Skin of body (tissue), 3 donors: ENCODE measurements around the gene HSPA9. TPM values are rescaled to one million over a fixed set of nuclear protein-coding genes. Genes with fewer than 3 reads are reported as not detected.
"Not testable (repeated sequence)": the region's sequence is repeated elsewhere in the genome, so short reads cannot be mapped to it uniquely, and the experiment has no call there.

Experiments
- DNase-seq: peaks from one replicate; lab custom pipeline; 2025; lab: John Stamatoyannopoulos, UW
- small RNA-seq: library from RNA; depleted of rRNA; stranded (forward); fragments of <200 nt; gene quantifications from one replicate; pipeline ENCODE3, GENCODE V24; 2014; ENCODE audit warnings: low replicate concordance
- total RNA-seq: library from RNA; depleted of rRNA; stranded (reverse); fragments of >200 nt; gene quantifications from one replicate; pipeline ENCODE4 v1.2.3, GENCODE V29; 2014

Gene HSPA9
- total RNA-seq, 1 donor from 2014 or later = 143 TPM

DNA sequence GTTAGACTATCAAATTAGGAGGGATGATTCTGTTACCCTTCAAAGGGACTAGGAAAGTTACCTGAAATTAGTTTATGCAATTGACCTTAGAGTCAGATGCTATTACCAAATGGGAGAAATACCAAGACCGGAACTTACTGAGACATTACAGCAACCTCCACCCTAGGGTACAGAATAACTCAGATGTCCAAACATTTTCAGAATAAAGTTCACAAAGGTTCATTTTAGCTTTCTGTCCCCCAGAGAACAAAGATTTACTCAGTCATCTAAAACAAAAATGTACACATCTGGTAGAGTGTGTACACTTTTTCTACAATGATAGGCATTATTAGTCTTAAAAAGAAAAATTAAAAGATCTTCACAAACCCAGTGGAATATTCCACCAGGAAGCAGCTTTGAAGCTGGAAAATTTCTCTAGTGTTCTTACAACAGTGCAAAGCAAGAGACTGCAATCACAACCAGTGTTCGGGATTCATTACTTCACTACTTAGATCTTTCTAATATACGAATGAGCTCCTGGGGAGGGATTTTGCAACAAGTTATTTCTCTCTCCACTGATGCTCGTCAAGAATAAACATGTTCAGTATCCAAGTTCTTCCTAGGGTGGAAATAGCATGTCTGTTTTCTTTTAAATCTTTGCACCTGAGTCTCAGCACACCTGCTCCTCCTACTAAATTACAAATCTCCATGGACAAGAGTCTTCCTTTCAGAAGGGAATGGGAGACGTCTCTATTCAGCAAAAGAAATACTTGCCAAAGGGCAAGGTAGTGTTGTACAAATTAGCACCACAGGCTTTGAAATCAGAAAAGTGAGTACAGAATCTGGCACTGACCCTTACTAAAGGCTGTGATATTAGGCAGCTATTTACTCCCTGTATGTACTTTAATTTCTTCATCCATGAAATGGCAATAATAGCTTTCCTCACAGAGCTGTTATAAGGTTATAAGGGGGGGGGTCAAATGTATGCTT is 40.9 kb downstream of the HSPA9 start:
- no peak for DNase-seq

DNA sequence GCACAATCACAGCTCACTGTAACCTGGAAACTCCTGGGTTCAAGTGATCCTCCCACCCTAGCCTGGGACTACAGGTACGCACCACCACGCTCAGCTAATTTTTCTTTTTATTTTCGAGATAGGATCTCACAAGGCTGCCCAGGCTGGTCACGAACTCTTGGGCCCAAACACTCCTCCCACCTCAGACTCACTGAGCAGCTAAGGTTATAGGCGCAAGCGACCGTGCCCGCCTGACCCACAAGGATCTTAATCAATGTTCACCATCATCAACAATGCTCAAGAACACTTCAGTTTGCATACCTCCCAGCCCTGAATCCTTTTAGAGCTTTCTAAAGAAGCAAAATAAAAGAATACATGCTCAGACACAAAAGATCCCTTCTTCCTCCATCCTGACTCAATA is 45.4 kb downstream of the HSPA9 start:
- no peak for DNase-seq

DNA sequence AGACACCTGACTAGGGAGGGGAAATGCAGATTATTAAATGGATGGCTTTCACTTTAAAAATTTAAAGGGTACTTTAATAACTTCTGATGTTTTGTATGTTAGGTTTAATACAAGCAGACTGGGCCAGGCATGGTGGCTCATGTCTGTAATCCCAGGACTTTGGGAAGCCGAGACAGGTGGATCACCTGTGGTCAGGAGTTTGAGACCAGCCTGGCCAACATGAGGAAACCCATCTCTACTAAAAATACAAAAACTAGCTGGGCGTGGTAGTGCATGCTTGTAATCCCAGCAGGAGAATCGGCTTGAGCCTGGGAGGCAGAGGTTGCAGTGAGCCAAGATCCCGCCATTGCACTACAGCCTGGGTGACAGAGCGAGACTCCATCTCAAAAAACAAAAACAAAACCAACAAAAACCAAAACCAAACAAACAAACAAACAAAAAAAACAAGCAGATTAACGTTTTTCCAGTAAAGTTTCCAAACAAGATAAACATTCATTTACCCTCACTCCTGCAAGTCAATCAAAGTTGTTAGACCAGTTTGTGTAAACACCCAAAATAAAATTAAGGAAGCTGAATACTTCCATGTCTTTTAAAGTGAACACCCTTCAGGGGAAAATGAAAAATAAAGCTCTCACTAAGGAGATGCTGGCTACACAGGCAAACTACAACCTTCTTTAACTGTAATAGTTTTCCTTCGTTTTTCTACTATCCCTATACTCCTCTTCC is 46.3 kb downstream of the HSPA9 start:
- no peak for DNase-seq

DNA sequence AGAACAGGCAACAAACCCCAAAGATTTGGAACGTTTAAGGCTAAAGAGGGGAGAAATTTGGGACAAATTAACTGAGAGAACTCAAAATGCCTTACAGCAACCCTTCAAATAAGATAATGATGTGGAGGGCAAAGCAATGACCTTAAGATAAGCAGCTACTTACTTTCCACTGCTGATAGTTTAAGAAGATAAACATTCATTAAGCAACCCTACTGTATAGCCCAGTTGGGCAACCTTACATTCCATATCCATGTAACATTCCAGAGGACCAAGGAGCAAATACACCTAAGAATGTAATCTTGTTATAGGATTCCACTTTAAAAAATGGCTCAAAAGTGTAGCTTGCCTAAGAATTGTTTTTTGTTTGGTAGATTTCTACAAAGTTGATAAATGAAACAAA is 47.0 kb downstream of the HSPA9 start:
- DNase-seq = no peak

DNA sequence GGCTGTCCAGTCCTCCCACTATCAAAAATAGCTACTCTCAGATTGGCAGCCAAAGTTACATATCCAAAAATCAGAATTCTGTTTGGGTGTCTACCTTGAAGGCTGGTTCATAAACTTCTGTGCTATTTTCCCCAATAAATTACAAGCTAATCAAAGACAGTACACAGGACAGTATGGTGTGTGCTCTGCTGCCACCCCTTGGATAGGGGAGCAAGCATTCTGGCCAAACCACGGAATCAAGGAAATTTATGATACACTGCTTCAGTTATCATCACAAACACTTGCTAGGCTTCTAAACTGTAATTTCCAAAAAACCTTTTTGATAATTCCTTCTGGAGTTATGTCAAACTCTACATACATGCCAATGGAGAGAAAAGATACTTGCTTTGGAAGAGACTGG is 48.0 kb downstream of the HSPA9 start:
- DNase-seq = no peak

DNA sequence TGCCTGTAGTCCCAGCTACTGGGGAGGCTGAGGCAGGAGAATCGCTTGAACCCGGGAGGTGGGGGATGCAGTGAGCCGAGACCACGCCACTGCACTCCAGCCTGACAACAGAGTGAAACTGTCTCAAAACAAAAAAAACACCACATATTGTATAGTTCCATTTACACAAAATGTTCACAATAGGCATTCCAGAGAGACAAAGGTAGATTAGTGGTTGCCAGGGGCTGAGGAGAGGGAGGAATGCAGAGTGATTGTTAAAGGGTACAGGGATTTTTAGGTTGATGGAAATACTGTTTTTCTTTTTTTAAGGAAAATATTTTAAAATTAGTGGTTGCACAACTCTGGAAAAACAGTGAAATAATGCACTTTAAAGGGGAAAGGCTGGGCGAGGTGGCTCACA is 51.8 kb downstream of the HSPA9 start:
- no peak for DNase-seq

DNA sequence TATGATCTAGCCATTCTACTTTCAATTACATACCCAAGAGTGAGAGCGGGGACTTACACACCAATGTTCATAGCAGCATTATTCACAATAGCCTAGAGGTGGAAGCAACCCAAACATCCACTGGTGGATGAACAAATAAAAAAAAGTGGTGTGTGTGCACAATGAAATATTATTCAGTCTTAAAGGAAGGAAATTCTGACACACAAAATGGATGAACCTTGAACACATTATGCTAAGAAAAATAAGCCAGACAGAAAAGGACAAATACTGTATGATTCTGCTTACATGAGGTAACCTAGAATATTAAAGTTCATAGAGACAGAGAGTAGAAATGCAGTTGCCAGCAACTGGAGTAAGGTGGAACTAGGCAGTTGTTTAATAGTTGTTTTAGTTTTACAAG is 54.2 kb downstream of the HSPA9 start:
- no peak for DNase-seq

DNA sequence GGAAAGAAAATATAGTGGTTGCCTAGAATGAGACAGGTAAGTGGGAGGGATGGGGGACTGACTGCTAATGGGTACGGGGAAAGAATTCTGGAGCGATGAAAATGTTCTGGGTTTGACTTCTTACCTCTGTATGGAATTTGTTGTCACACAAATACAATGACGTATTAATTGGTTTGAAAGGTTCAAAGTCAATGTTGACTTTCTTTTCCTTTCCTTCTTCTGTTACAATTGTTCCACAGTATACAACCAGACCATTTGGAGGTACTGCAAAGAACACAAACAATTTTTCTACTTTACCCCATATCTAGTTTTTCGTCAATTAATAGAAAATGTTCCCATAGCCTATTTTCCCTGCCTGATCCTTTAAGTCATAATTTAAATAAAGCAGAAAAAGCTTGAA is 57.8 kb downstream of the HSPA9 start:
- no peak for DNase-seq

DNA sequence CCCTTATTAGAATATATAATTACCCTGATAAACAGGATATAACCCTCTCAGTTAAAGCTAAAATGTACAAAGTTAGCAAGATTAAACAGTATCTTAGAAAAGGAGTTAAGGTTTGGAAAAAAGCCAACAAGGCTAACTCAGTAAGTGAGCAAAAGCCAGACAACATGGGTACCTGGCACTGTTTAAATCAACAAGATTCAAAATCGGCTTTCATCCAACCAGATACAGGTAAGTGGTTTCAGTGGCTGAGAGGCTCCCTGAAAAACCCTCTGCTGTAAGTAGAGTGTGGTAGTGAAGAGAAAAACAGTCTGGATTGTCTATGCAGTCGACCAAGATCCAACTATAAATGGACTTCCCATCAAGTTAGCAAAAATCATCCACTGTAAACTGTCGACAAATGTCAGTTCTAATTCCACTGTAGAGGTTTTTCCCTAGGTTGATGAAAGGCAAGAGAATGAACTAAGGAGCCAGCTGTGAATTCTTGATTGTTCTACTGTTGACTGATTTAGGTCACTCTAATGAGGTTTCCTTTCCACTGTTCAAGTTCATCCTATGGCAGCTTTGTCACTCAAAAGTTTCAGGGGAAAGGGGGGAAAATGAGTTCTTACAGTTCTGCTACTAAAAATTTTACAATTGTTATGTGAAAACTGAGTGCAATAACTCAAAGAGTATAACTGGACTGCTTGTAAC is 59.5 kb downstream of the HSPA9 start:
- DNase-seq = no peak

DNA sequence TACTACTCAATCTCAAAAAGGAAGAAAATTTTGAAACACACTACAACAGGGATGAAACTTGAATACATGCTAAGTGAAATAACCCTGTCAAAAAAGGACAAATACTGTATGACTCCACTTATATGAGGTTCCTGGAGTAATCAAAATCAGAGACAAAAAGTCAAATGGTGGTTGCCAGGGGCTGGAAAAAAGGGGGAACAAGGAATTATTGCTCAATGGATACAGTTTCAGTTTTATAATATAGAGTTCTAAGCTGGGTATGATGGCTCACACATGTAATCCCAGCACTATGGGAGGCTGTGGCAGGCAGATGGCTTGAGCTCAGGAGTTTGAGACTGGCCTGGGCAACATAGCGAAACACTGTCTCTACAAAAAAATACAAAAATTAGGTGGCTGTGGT is 61.2 kb downstream of the HSPA9 start:
- no peak for DNase-seq

DNA sequence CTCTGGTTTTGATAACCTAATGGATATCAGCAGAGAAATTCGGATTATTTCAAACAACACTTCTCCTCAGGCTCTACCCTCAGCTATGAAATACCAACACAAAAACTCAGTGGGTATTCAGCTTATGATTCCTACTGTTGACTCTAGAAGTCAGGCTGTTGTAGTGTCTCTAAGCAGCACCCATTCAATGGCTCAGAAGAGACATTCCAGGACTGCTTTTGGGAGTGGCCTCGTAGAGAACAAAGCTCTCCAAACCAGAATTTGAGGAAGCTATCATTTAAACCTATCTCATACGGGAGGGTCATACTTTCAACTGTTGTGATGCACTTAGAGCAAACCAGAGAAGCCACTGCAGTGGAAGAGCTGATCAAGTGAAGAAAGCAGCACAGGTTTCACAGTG is 66.2 kb downstream of the HSPA9 start:
- no peak for DNase-seq

DNA sequence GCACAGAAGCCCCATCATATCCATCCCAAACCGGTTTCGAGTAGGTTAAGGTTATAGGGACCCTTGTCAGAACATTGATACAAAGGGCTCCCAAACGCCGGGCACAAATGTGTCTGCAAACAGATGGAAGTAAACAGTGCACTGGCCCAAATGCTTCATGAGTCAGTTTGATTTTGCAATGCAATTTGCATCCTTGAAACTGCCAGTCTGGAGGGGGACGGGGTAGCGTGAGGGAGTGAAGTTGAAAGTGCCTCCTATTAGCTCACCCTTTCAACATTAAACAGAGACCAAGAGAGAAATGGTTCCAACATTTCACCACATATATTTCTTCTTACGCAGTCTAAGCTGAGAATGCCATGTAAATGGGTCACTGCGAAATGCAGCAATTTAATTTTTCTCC is 67.7 kb downstream of the HSPA9 start:
- not testable (repeated sequence) for DNase-seq

DNA sequence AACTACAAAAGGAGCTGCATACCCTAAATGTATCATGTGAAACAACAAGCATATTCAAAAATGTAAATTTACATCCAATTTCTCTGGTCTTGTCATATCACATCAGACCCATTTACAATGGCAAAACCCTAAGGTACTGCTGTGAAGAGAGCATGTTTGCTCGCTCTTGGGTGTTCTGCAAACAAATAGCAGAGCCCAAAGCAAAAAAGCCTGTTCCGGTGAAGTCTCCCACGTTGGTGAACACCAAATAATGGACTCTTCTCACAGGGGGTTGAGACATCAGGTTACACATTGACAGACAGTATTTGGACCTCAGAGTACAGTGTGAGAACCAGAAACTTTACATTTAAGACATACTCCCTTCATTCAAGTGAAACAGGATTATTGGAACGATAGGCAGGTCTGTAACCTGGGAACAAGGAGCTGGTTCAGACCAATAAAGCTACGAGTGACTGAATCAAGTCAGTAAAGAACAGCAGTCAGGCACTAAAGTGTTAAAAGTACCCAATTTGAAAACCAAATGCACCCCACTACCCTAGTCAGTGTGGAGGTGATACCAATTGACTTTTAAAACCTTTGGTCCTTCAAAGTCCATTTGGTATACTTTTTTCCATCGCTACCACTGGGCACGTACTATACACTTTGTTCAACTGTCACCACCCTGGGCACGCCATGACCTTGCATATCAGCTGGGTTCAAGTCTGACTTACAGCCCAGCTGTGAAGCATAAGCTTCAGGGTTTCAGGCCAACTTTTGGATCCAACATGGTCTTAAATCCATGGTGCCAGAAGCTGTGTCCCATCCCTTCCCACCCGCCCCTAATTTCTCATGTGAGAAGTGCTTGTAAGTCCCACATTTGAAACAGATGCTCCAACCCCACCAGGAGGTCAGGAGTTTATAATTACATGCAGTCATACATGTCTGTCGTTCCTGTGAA is 68.6 kb downstream of the HSPA9 start:
- peak; percentile 40 for DNase-seq

DNA sequence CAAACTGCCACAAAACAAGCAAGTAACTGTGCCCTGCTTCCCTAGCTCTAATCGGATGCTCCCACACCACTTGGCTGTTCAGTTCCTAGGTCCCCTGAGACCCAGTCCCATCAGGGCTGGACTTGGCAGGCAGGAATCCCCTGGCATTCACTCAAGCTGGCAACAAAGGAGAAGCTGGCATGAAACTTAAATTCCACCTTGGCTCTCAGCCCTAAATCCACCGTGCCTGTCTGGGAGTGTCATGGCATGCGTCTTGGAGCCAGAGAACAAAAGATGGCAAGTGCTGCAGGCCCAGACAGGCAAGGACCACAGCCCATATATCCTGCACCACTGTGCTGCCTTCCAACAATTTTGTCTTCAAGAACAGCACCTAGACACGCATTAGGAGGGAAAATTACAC is 70.4 kb downstream of the HSPA9 start:
- DNase-seq = no peak

Small RNA genes lying within 50 kb of the gene (small RNA-seq; reads per million reads assigned to genes)
- gene RF00154 = 20.3 reads per million, percentile 94 among the genes with 10 or more reads in this experiment
- gene RF01210 = not detected
- 162 reads per million, percentile 97 among the genes with 10 or more reads in this experiment for gene SNORD63

Other genes with a start within 250 kb of the HSPA9 start
- 3.5 TPM for gene CDC25C, start 243.6 kb downstream of the HSPA9 start, total RNA-seq
- gene FAM53C, start 237.1 kb downstream of the HSPA9 start, total RNA-seq = 21.3 TPM
- gene KDM3B, start 222.7 kb downstream of the HSPA9 start, total RNA-seq = 60.4 TPM
- gene REEP2, start 136.3 kb downstream of the HSPA9 start, total RNA-seq = 1.7 TPM
- gene EGR1, start 109.9 kb downstream of the HSPA9 start, total RNA-seq = 47.6 TPM
- 74.8 TPM for gene ETF1, start 32.2 kb downstream of the HSPA9 start, total RNA-seq
- gene CTNNA1, start 178.0 kb upstream of the HSPA9 start, total RNA-seq = 262 TPM